HepG2 (cell line): ENCODE results near the gene STK38L. TPM values are rescaled to one million over a fixed set of nuclear protein-coding genes. Genes with fewer than 3 reads are reported as not detected.

ENCODE experiments used
- ATAC-seq: fragments of 200-7000 bp; cut with Tn5 transposase; 3 replicates; pipeline ENCODE4 v1.9.1; 2020; ENCODE audit warnings: mild to moderate bottlenecking, moderate library complexity
- BruUV-seq: library from RNA; stranded (reverse); fragments of 400-500 nt; replicated peaks from 2 replicates; lab custom pipeline; 2021; lab: Mats Ljungman, UMichigan
- CTCF ChIA-PET: fragments of 300-600 bp; formaldehyde crosslinking; extraction: SDS; loops from one replicate; lab custom pipeline; 2021; ENCODE audit warnings: low total read pairs, inconsistent platforms, low intra/inter-chr PET ratio; lab: Yijun Ruan, JAX
- POLR2A ChIA-PET: fragments of 350-600 bp; sonication (Branson Sonifier 250); formaldehyde crosslinking; loops from one replicate; lab custom pipeline; 2020; ENCODE audit warnings: antibody characterized with exemption, inconsistent platforms; lab: Yijun Ruan, JAX
- DNase-seq: peaks from one replicate; pipeline ENCODE4 v3.0.0-alpha.2; 2015; ENCODE audit warnings: low spot score
- FAIRE-seq: peaks from 3 replicates; lab custom pipeline; 2011; peaks lifted over from hg19 to GRCh38; lab: Jason Lieb, UNC
- H2AFZ ChIP-seq: one replicate; pipeline ENCODE4 v1.6.1; 2011; ENCODE audit warnings: low read length, inconsistent platforms
- H3K27ac ChIP-seq: fragments of 300-600 bp; 3 replicates; pipeline ENCODE4 v1.8.0; 2011; ENCODE audit warnings: mixed run types, mild to moderate bottlenecking, mixed read lengths, low read length, inconsistent platforms; ENCODE audit not compliant: insufficient read depth; ENCODE audit errors: extremely low read length
- H3K27me3 ChIP-seq, 2 experiments: fragments of 200-600 bp in 1 of 2; 2 replicates in 1 of 2; 3 replicates in 1 of 2; pipeline versions ENCODE4 v1.6.0 to v1.8.0; 2011; ENCODE audit warnings: low read length in 2 of 2, mild to moderate bottlenecking in 2 of 2, moderate library complexity in 2 of 2, inconsistent platforms in 1 of 2; ENCODE audit not compliant: insufficient read depth in 2 of 2, control insufficient read depth in 1 of 2
- H3K36me3 ChIP-seq, 2 experiments: fragments of 200-600 bp in 1 of 2; replicated peaks in 1 of 2; 2 replicates in 1 of 2; 3 replicates in 1 of 2; pipeline versions ENCODE4 v1.5.1 to v1.8.0; 2011; ENCODE audit warnings: low read length in 2 of 2, inconsistent platforms in 1 of 2; ENCODE audit not compliant: insufficient read depth in 2 of 2, control insufficient read depth in 1 of 2
- H3K4me1 ChIP-seq: 2 replicates; pipeline ENCODE4 v1.5.1; 2012; ENCODE audit warnings: low read length, inconsistent platforms; ENCODE audit not compliant: insufficient read depth
- H3K4me2 ChIP-seq: 2 replicates; pipeline ENCODE4 v1.6.0; 2011; ENCODE audit warnings: low read depth, low read length, inconsistent platforms
- H3K4me3 ChIP-seq, 3 experiments: fragments of 200-600 bp in 1 of 3; sonication (generic), shearing (Covaris generic) in 1 of 3; replicated peaks in 1 of 3; 2 replicates each; pipeline ENCODE4 v1.5.1; 2011 to 2016; ENCODE audit warnings: low read length in 3 of 3, inconsistent platforms in 2 of 3, low read depth in 2 of 3, mild to moderate bottlenecking in 2 of 3, control low read depth in 1 of 3, mixed read lengths in 1 of 3; ENCODE audit not compliant: insufficient read depth in 1 of 3
- H3K79me2 ChIP-seq: one replicate; pipeline ENCODE4 v1.6.1; 2011; ENCODE audit warnings: low read length, inconsistent platforms; ENCODE audit not compliant: insufficient read depth
- H3K9ac ChIP-seq: 2 replicates; pipeline ENCODE4 v1.6.0; 2011; ENCODE audit warnings: mild to moderate bottlenecking, low read depth, low read length, inconsistent platforms; ENCODE audit not compliant: insufficient read depth
- H3K9me3 ChIP-seq: 2 replicates; pipeline ENCODE4 v1.5.1; 2012; ENCODE audit warnings: mild to moderate bottlenecking, low read length
- H4K20me1 ChIP-seq: 2 replicates; pipeline ENCODE4 v1.6.0; 2011; ENCODE audit warnings: inconsistent platforms, mild to moderate bottlenecking, low read length, moderate library complexity; ENCODE audit not compliant: insufficient read depth
- ATF6 ChIP-seq: sonication (generic); formaldehyde crosslinking; conservative IDR thresholded peaks from 2 replicates; pipeline ENCODE4 v1.4.0; 2020; ENCODE audit warnings: missing genetic modification reagents
- CTCF ChIP-seq: sonication (generic); formaldehyde crosslinking; IDR thresholded peaks from 2 replicates; pipeline ENCODE4 v1.5.0; 2020; ENCODE audit warnings: mild to moderate bottlenecking, missing genetic modification reagents, moderate library complexity
- FOSL2 ChIP-seq: sonication (generic); formaldehyde crosslinking; IDR thresholded peaks from 2 replicates; pipeline ENCODE4 v1.4.0; 2020; ENCODE audit warnings: missing genetic modification reagents
- HMGA1 ChIP-seq: sonication (generic); formaldehyde crosslinking; conservative IDR thresholded peaks from 2 replicates; pipeline ENCODE4 v1.4.0; 2020; ENCODE audit warnings: missing genetic modification reagents
- NAIF1 ChIP-seq: sonication (generic); formaldehyde crosslinking; IDR thresholded peaks from 2 replicates; pipeline ENCODE4 v1.5.0; 2020; ENCODE audit warnings: mild to moderate bottlenecking, missing genetic modification reagents, borderline replicate concordance
- PLSCR1 ChIP-seq: sonication (generic); formaldehyde crosslinking; IDR thresholded peaks from 2 replicates; pipeline ENCODE4 v1.5.0; 2020; ENCODE audit warnings: missing genetic modification reagents, mild to moderate bottlenecking, borderline replicate concordance
- SYNCRIP ChIP-seq: fragments of 200-400 bp; formaldehyde crosslinking; IDR thresholded peaks from 2 replicates; pipeline ENCODE4 v1.6.1; 2018; ENCODE audit warnings: mild to moderate bottlenecking, low read depth, low read length; ENCODE audit not compliant: insufficient read depth
- ZC3H4 ChIP-seq: sonication (generic); formaldehyde crosslinking; IDR thresholded peaks from 2 replicates; pipeline ENCODE4 v1.4.0; 2020; ENCODE audit warnings: missing genetic modification reagents, borderline replicate concordance
- ZFP36L1 ChIP-seq: sonication (generic); formaldehyde crosslinking; IDR thresholded peaks from 2 replicates; pipeline ENCODE4 v1.8.0; 2022; ENCODE audit warnings: mild to moderate bottlenecking, missing genetic modification reagents, moderate library complexity
- ZFP41 ChIP-seq: sonication (generic); formaldehyde crosslinking; IDR thresholded peaks from 2 replicates; pipeline ENCODE4 v1.4.0; 2020; ENCODE audit warnings: mild to moderate bottlenecking, missing genetic modification reagents, borderline replicate concordance
- ZFP62 ChIP-seq: sonication (generic); formaldehyde crosslinking; IDR thresholded peaks from 2 replicates; pipeline ENCODE4 v1.4.0; 2020; ENCODE audit warnings: missing genetic modification reagents
- ZKSCAN8 ChIP-seq: IDR thresholded peaks from 2 replicates; pipeline ENCODE4 v1.6.1; 2016; ENCODE audit warnings: borderline replicate concordance, missing genetic modification reagents, missing compliant biosample characterization
- ZNF138 ChIP-seq: sonication (generic); formaldehyde crosslinking; IDR thresholded peaks from 2 replicates; pipeline ENCODE4 v1.5.0; 2020; ENCODE audit warnings: mild to moderate bottlenecking, low read depth, missing genetic modification reagents
- ZNF572 ChIP-seq: sonication (generic); formaldehyde crosslinking; IDR thresholded peaks from 2 replicates; pipeline ENCODE4 v1.5.1; 2020; ENCODE audit warnings: mild to moderate bottlenecking, missing genetic modification reagents
- ZNF841 ChIP-seq: sonication (generic); formaldehyde crosslinking; IDR thresholded peaks from 2 replicates; pipeline ENCODE4 v1.8.1; 2023; ENCODE audit warnings: missing genetic modification reagents, borderline replicate concordance
- WGBS: methylation state at CpG from one replicate; pipeline ENCODE4 v1.1.6; 2017; ENCODE audit warnings: low lambda C conversion rate; 5-methylcytosine and 5-hydroxymethylcytosine counted together
- in situ Hi-C: cut with HindIII; loops from 2 replicates; pipeline ENCODE4 v1.10.0; 2017; ENCODE audit warnings: low pct_unique_long_range_greater_than_20kb; ENCODE audit not compliant: extremely low pct_ligation_motif_present
- intact Hi-C: fragments of 100-400 bp; cut with micrococcal nuclease; formaldehyde crosslinking; loops from one replicate; pipeline ENCODE4 v1.10.0; 2022; ENCODE audit not compliant: unreplicated experiment
- polyA plus RNA-seq, 8 experiments: library from polyadenylated mRNA; depleted of rRNA in 3 of 8; stranded (reverse) in 7 of 8; unstranded in 1 of 8; fragments of >200 nt; fragmentation: Illumina TruSeq in 4 of 8; extraction: Trizol in 4 of 8; gene quantifications; 2 replicates each; pipeline versions ENCODE4 v1.2.1 to v1.2.3, GENCODE V29; 2011 to 2016; ENCODE audit warnings: low read depth in 4 of 8, missing spikeins in 1 of 8, mixed read lengths in 1 of 8; ENCODE audit not compliant: insufficient read depth in 1 of 8
- total RNA-seq, 5 experiments: library from RNA; depleted of rRNA; stranded (reverse); fragments of >200 nt; fragmentation: Illumina TruSeq; extraction: Trizol; gene quantifications; 2 replicates each; pipeline ENCODE4 v1.2.3, GENCODE V29; 2016; ENCODE audit warnings: low read depth in 1 of 5

Gene STK38L
- total and polyA plus RNA-seq, 2 of the 13 experiments (the other 11 are each of a cell fraction or from before 2014, with no cell fraction given): 6.1 to 26.4 TPM

- H3K27ac ChIP-seq: no peak overlapping the region
- H3K4me2 ChIP-seq: no peak overlapping the region
- no peak overlapping the region for H2AFZ ChIP-seq
- no peak for TF ChIP-seq ZNF138 (CRISPR knock-in tag)
- no peak for TF ChIP-seq HMGA1
- no peak for TF ChIP-seq SYNCRIP
- H3K4me3 ChIP-seq: no peak overlapping the region
- BruUV-seq: no TSS peak
- in situ Hi-C loops (no loop called here), intact Hi-C loops (no loop called here)
- POLR2A ChIA-PET: no interaction called here
- no peaks in the 10 kb centered on the region for H3K27me3 ChIP-seq
- H3K4me1 ChIP-seq: peaks cover 9% of the 10 kb centered on the region; the same call in 1 of the 2 replicates
- DNase-seq (no peak), ATAC-seq (no peak), FAIRE-seq (no peak)
- H4K20me1 ChIP-seq: no peaks in the 10 kb centered on the region
- CTCF ChIA-PET: no interaction called here
- H3K79me2 ChIP-seq: no peaks in the 10 kb centered on the region
- no peaks in the 10 kb centered on the region for H3K36me3 ChIP-seq
- 95% methylated on average over 2 of the region's 2 CpGs for WGBS
- no peaks in the 10 kb centered on the region for H3K9me3 ChIP-seq
- no peak overlapping the region for H3K9ac ChIP-seq
Measured at GRCh38 chr12:27355486-27355885, 111.4 kb downstream of the STK38L start.

GRCh38 chr12:27355979-27356378 is 111.9 kb downstream of the STK38L start:
- no TSS peak for BruUV-seq
- CTCF ChIA-PET: no interaction called here
- H3K4me1 ChIP-seq: peaks cover 9% of the 10 kb centered on the region; the same call in 1 of the 2 replicates

More at GRCh38 chr12:27355979-27356378, 111.9 kb downstream of the STK38L start:
- H3K27ac ChIP-seq: no peak overlapping the region
- H3K4me3 ChIP-seq: no peak overlapping the region
- TF ChIP-seq ZNF841 (CRISPR knock-in tag) (no peak), NAIF1 (CRISPR knock-in tag) (no peak), ZFP62 (CRISPR knock-in tag) (no peak), ZNF572 (CRISPR knock-in tag) (no peak), PLSCR1 (CRISPR knock-in tag) (no peak), ATF6 (CRISPR knock-in tag) (no peak), FOSL2 (CRISPR knock-in tag) (no peak), ZKSCAN8 (no peak), CTCF (no peak), ZC3H4 (no peak), ZFP36L1 (no peak), ZFP41 (CRISPR knock-in tag) (no peak)
- no peaks in the 10 kb centered on the region for H3K79me2 ChIP-seq
- intact Hi-C loops (no loop called here), in situ Hi-C loops (no loop called here)
- 94% methylated on average over 1 of the region's 1 CpG for WGBS
- no peaks in the 10 kb centered on the region for H3K36me3 ChIP-seq
- FAIRE-seq (no peak), DNase-seq (no peak), ATAC-seq (no peak)
- H3K4me2 ChIP-seq: no peak overlapping the region
- no peaks in the 10 kb centered on the region for H4K20me1 ChIP-seq
- POLR2A ChIA-PET: no interaction called here
- no peaks in the 10 kb centered on the region for H3K27me3 ChIP-seq
- no peaks in the 10 kb centered on the region for H3K9me3 ChIP-seq
- H3K9ac ChIP-seq: no peak overlapping the region
- H2AFZ ChIP-seq: no peak overlapping the region
